Measurements from ENCODE around the gene UBXN2A. TPM values are rescaled to one million over a fixed set of nuclear protein-coding genes. Genes with fewer than 3 reads are reported as not detected.
A peak's percentile ranks its signal among the peaks of the same experiment; 100 is the strongest.

Gene UBXN2A, protein sequence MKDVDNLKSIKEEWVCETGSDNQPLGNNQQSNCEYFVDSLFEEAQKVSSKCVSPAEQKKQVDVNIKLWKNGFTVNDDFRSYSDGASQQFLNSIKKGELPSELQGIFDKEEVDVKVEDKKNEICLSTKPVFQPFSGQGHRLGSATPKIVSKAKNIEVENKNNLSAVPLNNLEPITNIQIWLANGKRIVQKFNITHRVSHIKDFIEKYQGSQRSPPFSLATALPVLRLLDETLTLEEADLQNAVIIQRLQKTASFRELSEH
- total RNA-seq, result 10.9 and 13.8 TPM in 2 replicates

- Histone ChIP-seq H3K27me3 (ENCODE audit: insufficient read depth, low read length) (no peaks in the 10 kb centered on the region), H3K36me3 (ENCODE audit: insufficient read depth, low read length) (no peaks in the 10 kb centered on the region), H4K20me1 (ENCODE audit: insufficient read depth, low read length) (peaks cover 5% of the 10 kb centered on the region), H3K27ac (ENCODE audit: low read depth, low read length) (peak within 1 kb of the TSS; percentile 61), H3K9me3 (ENCODE audit: low read depth, low read length) (no peaks in the 10 kb centered on the region), H3K4me1 (ENCODE audit: insufficient read depth, low read length) (peaks cover 20% of the 10 kb centered on the region), H3K4me3 (ENCODE audit: insufficient read depth, low read length) (peak within 1 kb of the TSS; percentile 79), H2AFZ (ENCODE audit: low read length) (peak within 1 kb of the TSS; percentile 98), H3K79me2 (ENCODE audit: insufficient read depth, low read length) (peaks cover 38% of the 10 kb centered on the region), H3K4me2 (ENCODE audit: insufficient read depth, low read length) (peak within 1 kb of the TSS; percentile 99)
- TF ChIP-seq, protein P1, sequence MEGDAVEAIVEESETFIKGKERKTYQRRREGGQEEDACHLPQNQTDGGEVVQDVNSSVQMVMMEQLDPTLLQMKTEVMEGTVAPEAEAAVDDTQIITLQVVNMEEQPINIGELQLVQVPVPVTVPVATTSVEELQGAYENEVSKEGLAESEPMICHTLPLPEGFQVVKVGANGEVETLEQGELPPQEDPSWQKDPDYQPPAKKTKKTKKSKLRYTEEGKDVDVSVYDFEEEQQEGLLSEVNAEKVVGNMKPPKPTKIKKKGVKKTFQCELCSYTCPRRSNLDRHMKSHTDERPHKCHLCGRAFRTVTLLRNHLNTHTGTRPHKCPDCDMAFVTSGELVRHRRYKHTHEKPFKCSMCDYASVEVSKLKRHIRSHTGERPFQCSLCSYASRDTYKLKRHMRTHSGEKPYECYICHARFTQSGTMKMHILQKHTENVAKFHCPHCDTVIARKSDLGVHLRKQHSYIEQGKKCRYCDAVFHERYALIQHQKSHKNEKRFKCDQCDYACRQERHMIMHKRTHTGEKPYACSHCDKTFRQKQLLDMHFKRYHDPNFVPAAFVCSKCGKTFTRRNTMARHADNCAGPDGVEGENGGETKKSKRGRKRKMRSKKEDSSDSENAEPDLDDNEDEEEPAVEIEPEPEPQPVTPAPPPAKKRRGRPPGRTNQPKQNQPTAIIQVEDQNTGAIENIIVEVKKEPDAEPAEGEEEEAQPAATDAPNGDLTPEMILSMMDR (IDR thresholded peaks at IDR 0.05; ENCODE audit: extremely low read depth, low read depth, low read length), result no peak
- DNase-seq (ENCODE audit: insufficient read length, low spot score, missing footprints), result peak; percentile 99
These were observed at the start of gene UBXN2A for GRCh38 chr2:23939987-23940717. TSS of gene UBXN2A (plus strand) at chr2:23940463. CDS start at chr2:23958315, 17,852 bp downstream.

- no peaks in the 10 kb centered on the region for H3K9me3 ChIP-seq (ENCODE audit: low read depth, low read length)
- DNase-seq (ENCODE audit: insufficient read length, low spot score, missing footprints), result no peak
- H4K20me1 ChIP-seq (ENCODE audit: insufficient read depth, low read length), result peaks cover 13% of the 10 kb centered on the region
- H3K79me2 ChIP-seq (ENCODE audit: insufficient read depth, low read length), result peaks cover 62% of the 10 kb centered on the region
- no peak overlapping the region for H3K4me3 ChIP-seq (ENCODE audit: insufficient read depth, low read length)
- H3K4me1 ChIP-seq (ENCODE audit: insufficient read depth, low read length), result peaks cover 32% of the 10 kb centered on the region
- TF ChIP-seq, protein P1 (IDR thresholded peaks at IDR 0.05; ENCODE audit: extremely low read depth, low read depth, low read length), result no peak
- peak overlapping the region; percentile 47 for H2AFZ ChIP-seq (ENCODE audit: low read length)
- peak overlapping the region; percentile 70 for H3K4me2 ChIP-seq (ENCODE audit: insufficient read depth, low read length)
- H3K36me3 ChIP-seq (ENCODE audit: insufficient read depth, low read length), result no peaks in the 10 kb centered on the region
- H3K27ac ChIP-seq (ENCODE audit: low read depth, low read length), result peak overlapping the region; percentile 82
- H3K27me3 ChIP-seq (ENCODE audit: insufficient read depth, low read length), result no peaks in the 10 kb centered on the region
These were observed 40.1 kb upstream of the UBXN2A start for GRCh38 chr2:23900133-23900532.

- peak; percentile 78 for DNase-seq (ENCODE audit: insufficient read length, low spot score, missing footprints)
- Histone ChIP-seq H3K36me3 (ENCODE audit: insufficient read depth, low read length) (no peaks in the 10 kb centered on the region), H3K27me3 (ENCODE audit: insufficient read depth, low read length) (no peaks in the 10 kb centered on the region), H3K4me1 (ENCODE audit: insufficient read depth, low read length) (peaks cover 35% of the 10 kb centered on the region), H3K4me2 (ENCODE audit: insufficient read depth, low read length) (peak overlapping the region; percentile 70), H3K27ac (ENCODE audit: low read depth, low read length) (peak overlapping the region; percentile 82), H3K4me3 (ENCODE audit: insufficient read depth, low read length) (peak overlapping the region; percentile 45), H2AFZ (ENCODE audit: low read length) (peak overlapping the region; percentile 47), H3K79me2 (ENCODE audit: insufficient read depth, low read length) (peaks cover 66% of the 10 kb centered on the region), H3K9me3 (ENCODE audit: low read depth, low read length) (no peaks in the 10 kb centered on the region), H4K20me1 (ENCODE audit: insufficient read depth, low read length) (peaks cover 13% of the 10 kb centered on the region)
- TF ChIP-seq, protein P1 (IDR thresholded peaks at IDR 0.05; ENCODE audit: extremely low read depth, low read depth, low read length), result no peak
These were observed 39.5 kb upstream of the UBXN2A start for GRCh38 chr2:23900541-23901322.
